NB4 (cell line): ENCODE measurements around the gene TGDS.

Source experiments
- DNase-seq: peaks from one replicate; pipeline ENCODE4 v3.0.0; 2010; ENCODE audit warnings: low read depth
- H3K4me3 ChIP-seq: one replicate; pipeline ENCODE4 v1.5.1; 2011; ENCODE audit warnings: mild to moderate bottlenecking, low read depth, low read length, moderate library complexity
- CTCF ChIP-seq: IDR thresholded peaks from one replicate; pipeline ENCODE4 v1.5.1; 2012; ENCODE audit warnings: low read depth, low read length
- MYC ChIP-seq: IDR thresholded peaks from 2 replicates; pipeline ENCODE4 v1.6.1; 2011; ENCODE audit warnings: low read depth, low read length
- POLR2A ChIP-seq: IDR thresholded peaks from 2 replicates; pipeline ENCODE4 v1.6.1; 2011; ENCODE audit warnings: mild to moderate bottlenecking; ENCODE audit not compliant: insufficient read length; ENCODE audit errors: extremely low read depth
- TF ChIP-seq, protein P1 (sequence below): IDR thresholded peaks from 2 replicates; pipeline ENCODE4 v1.6.1; 2011; ENCODE audit warnings: low read depth, low read length

Gene TGDS

GRCh38 chr13:94548821-94549231 is 47.1 kb downstream of the TGDS start:
- H3K4me3 ChIP-seq: peak overlapping the region; percentile 67
- no peak for DNase-seq
- no peak for TF ChIP-seq MYC
- TF ChIP-seq POLR2A: no peak
- TF ChIP-seq CTCF: no peak
- TF ChIP-seq, protein P1, sequence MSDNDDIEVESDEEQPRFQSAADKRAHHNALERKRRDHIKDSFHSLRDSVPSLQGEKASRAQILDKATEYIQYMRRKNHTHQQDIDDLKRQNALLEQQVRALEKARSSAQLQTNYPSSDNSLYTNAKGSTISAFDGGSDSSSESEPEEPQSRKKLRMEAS: no peak

DNA sequence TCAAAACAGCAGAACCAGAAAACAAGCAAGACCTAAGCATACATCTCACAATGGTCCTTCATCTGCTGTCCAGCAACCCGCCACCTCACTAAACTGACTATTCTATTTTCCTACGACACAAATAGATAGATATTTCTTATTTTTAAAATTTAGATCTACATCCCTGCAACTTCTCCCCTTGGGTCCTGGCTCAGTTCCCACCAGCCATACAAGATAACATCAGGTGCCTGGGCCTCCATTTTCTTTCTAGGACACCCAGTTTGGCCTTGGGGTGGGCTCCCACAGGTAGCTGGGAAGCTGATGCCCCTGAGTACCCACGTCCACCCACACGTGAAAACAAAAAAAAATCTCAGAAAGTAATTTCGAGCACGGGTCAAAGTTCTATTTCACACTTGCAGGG is 47.6 kb downstream of the TGDS start:
- peak overlapping the region; percentile 67 for H3K4me3 ChIP-seq
- TF ChIP-seq MYC: no peak
- no peak for TF ChIP-seq CTCF
- TF ChIP-seq POLR2A: no peak
- TF ChIP-seq, protein P1: no peak
- DNase-seq: no peak

GRCh38 chr13:94546061-94546839 is 49.7 kb downstream of the TGDS start:
- DNase-seq: no peak
- no peak overlapping the region for H3K4me3 ChIP-seq
- TF ChIP-seq MYC (no peak), CTCF (no peak), POLR2A (no peak)
- TF ChIP-seq, protein P1: no peak

DNA sequence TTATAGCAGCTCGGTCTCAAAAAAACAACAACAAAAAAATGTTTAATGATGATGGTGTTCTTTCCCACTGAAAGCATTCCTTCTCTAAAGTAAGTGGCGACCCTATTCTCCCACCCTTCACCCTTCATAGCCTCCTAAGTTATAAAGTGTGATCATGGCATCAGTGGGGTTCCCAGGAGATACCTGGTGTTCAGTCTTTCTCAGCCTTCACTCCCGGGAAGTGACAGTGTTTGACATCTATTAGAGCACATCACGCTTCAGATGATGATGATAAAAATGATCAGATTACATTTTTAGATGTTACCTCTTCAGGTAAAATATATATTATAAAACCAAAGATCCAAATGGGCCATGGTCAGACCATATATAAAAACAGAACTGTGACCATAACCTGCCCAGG is 51.0 kb downstream of the TGDS start:
- TF ChIP-seq POLR2A (no peak), MYC (no peak), CTCF (no peak)
- TF ChIP-seq, protein P1: no peak
- DNase-seq: no peak
- H3K4me3 ChIP-seq: no peak overlapping the region

GRCh38 chr13:94542917-94543316 is 53.0 kb downstream of the TGDS start:
- TF ChIP-seq MYC (no peak), CTCF (no peak), POLR2A (no peak)
- TF ChIP-seq, protein P1: no peak
- no peak overlapping the region for H3K4me3 ChIP-seq
- no peak for DNase-seq
